Measurements from ENCODE around the gene BCLAF3. TPM values are rescaled to one million over a fixed set of nuclear protein-coding genes. Genes with fewer than 3 reads are reported as not detected.

The BCLAF3 gene
- total RNA-seq, 1 experiment from 2014 or later = 8.1 TPM

DNA sequence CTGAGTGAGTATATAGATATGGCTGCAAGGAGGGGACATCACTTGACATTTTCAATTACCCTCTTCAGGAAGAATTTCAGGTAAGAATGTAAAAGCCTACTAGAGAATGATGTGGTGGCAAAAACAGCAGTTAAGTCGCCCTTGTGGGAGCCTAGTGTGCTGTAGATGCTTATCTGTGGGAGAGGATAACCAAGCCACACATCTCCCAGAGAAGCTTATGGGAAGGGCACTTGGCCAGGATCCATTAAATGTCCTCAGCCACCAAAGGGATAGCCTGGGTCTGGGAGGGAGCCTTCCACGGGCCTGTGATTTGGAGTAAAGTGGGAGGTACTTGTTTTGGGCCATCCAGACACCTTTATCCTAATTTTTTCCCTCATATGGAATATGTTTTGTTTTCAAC, 41.3 kb upstream of the BCLAF3 start (continued):
- TF ChIP-seq, protein P1, sequence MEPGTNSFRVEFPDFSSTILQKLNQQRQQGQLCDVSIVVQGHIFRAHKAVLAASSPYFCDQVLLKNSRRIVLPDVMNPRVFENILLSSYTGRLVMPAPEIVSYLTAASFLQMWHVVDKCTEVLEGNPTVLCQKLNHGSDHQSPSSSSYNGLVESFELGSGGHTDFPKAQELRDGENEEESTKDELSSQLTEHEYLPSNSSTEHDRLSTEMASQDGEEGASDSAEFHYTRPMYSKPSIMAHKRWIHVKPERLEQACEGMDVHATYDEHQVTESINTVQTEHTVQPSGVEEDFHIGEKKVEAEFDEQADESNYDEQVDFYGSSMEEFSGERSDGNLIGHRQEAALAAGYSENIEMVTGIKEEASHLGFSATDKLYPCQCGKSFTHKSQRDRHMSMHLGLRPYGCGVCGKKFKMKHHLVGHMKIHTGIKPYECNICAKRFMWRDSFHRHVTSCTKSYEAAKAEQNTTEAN (CRISPR knock-in tag; IDR thresholded peaks at IDR 0.05) = no peak
- TF ChIP-seq, protein P2, sequence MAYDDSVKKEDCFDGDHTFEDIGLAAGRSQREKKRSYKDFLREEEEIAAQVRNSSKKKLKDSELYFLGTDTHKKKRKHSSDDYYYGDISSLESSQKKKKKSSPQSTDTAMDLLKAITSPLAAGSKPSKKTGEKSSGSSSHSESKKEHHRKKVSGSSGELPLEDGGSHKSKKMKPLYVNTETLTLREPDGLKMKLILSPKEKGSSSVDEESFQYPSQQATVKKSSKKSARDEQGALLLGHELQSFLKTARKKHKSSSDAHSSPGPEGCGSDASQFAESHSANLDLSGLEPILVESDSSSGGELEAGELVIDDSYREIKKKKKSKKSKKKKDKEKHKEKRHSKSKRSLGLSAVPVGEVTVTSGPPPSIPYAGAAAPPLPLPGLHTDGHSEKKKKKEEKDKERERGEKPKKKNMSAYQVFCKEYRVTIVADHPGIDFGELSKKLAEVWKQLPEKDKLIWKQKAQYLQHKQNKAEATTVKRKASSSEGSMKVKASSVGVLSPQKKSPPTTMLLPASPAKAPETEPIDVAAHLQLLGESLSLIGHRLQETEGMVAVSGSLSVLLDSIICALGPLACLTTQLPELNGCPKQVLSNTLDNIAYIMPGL (CRISPR knock-in tag; IDR thresholded peaks at IDR 0.05) = no peak
- TF ChIP-seq, protein P3, sequence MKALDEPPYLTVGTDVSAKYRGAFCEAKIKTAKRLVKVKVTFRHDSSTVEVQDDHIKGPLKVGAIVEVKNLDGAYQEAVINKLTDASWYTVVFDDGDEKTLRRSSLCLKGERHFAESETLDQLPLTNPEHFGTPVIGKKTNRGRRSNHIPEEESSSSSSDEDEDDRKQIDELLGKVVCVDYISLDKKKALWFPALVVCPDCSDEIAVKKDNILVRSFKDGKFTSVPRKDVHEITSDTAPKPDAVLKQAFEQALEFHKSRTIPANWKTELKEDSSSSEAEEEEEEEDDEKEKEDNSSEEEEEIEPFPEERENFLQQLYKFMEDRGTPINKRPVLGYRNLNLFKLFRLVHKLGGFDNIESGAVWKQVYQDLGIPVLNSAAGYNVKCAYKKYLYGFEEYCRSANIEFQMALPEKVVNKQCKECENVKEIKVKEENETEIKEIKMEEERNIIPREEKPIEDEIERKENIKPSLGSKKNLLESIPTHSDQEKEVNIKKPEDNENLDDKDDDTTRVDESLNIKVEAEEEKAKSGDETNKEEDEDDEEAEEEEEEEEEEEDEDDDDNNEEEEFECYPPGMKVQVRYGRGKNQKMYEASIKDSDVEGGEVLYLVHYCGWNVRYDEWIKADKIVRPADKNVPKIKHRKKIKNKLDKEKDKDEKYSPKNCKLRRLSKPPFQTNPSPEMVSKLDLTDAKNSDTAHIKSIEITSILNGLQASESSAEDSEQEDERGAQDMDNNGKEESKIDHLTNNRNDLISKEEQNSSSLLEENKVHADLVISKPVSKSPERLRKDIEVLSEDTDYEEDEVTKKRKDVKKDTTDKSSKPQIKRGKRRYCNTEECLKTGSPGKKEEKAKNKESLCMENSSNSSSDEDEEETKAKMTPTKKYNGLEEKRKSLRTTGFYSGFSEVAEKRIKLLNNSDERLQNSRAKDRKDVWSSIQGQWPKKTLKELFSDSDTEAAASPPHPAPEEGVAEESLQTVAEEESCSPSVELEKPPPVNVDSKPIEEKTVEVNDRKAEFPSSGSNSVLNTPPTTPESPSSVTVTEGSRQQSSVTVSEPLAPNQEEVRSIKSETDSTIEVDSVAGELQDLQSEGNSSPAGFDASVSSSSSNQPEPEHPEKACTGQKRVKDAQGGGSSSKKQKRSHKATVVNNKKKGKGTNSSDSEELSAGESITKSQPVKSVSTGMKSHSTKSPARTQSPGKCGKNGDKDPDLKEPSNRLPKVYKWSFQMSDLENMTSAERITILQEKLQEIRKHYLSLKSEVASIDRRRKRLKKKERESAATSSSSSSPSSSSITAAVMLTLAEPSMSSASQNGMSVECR (CRISPR knock-in tag; IDR thresholded peaks at IDR 0.05; ENCODE audit: borderline replicate concordance) = no peak
- TF ChIP-seq FOXJ3 (CRISPR knock-in tag; IDR thresholded peaks at IDR 0.05; ENCODE audit: borderline replicate concordance) (no peak), SP1 (CRISPR knock-in tag; conservative IDR thresholded peaks at IDR 0.05) (no peak), HMGA2 (CRISPR knock-in tag; IDR thresholded peaks at IDR 0.05) (no peak), ZNF219 (CRISPR knock-in tag; IDR thresholded peaks at IDR 0.05; ENCODE audit: borderline replicate concordance) (no peak), FOXP1 (CRISPR knock-in tag; IDR thresholded peaks at IDR 0.05; ENCODE audit: borderline replicate concordance) (no peak), KAT7 (CRISPR knock-in tag; IDR thresholded peaks at IDR 0.05; ENCODE audit: borderline replicate concordance) (no peak)
- TF ChIP-seq, protein P4, sequence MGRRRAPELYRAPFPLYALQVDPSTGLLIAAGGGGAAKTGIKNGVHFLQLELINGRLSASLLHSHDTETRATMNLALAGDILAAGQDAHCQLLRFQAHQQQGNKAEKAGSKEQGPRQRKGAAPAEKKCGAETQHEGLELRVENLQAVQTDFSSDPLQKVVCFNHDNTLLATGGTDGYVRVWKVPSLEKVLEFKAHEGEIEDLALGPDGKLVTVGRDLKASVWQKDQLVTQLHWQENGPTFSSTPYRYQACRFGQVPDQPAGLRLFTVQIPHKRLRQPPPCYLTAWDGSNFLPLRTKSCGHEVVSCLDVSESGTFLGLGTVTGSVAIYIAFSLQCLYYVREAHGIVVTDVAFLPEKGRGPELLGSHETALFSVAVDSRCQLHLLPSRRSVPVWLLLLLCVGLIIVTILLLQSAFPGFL (CRISPR knock-in tag; IDR thresholded peaks at IDR 0.05; ENCODE audit: borderline replicate concordance) = no peak
- TF ChIP-seq, protein P5, sequence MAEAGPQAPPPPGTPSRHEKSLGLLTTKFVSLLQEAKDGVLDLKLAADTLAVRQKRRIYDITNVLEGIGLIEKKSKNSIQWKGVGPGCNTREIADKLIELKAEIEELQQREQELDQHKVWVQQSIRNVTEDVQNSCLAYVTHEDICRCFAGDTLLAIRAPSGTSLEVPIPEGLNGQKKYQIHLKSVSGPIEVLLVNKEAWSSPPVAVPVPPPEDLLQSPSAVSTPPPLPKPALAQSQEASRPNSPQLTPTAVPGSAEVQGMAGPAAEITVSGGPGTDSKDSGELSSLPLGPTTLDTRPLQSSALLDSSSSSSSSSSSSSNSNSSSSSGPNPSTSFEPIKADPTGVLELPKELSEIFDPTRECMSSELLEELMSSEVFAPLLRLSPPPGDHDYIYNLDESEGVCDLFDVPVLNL (CRISPR knock-in tag; IDR thresholded peaks at IDR 0.05; ENCODE audit: borderline replicate concordance, low read depth) = no peak
- TF ChIP-seq, protein P6, sequence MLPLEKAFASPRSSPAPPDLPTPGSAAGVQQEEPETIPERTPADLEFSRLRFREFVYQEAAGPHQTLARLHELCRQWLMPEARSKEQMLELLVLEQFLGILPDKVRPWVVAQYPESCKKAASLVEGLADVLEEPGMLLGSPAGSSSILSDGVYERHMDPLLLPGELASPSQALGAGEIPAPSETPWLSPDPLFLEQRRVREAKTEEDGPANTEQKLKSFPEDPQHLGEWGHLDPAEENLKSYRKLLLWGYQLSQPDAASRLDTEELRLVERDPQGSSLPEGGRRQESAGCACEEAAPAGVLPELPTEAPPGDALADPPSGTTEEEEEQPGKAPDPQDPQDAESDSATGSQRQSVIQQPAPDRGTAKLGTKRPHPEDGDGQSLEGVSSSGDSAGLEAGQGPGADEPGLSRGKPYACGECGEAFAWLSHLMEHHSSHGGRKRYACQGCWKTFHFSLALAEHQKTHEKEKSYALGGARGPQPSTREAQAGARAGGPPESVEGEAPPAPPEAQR (CRISPR knock-in tag; IDR thresholded peaks at IDR 0.05) = no peak

DNA sequence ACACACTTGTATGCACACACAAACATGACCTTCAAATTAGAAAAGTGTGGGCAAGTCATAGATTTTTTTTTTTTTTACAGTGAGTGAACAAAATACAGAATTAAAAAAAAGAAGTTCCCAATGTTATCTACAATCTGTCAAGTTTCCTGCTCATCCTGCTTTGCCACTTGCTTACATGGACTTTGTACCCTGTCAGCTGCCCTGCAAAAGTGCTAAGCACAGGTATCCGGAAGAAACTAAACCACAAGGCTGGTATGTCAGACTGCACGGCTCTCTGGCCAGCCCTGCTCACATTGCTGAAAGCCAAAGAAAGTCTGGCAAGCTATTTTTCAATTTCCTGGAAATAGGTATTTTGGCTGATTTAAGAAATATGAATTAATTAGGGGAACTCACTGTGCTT, 38.9 kb upstream of the BCLAF3 start:
- ChIA-PET CTCF (no interaction called here), POLR2A (no interaction called here)
- H3K27me3 Mint-ChIP-seq (ENCODE audit: low read depth) = no peaks in the 10 kb centered on the region
- no peak overlapping the region for H3K27ac Mint-ChIP-seq
- DNase-seq (ENCODE audit: low spot score) = no peak
- H3K9me3 Mint-ChIP-seq = no peaks in the 10 kb centered on the region
- TF ChIP-seq KAT7 (CRISPR knock-in tag; IDR thresholded peaks at IDR 0.05; ENCODE audit: borderline replicate concordance) (no peak), PRRX2 (CRISPR knock-in tag; IDR thresholded peaks at IDR 0.05) (no peak), ETV6 (CRISPR knock-in tag; IDR thresholded peaks at IDR 0.05) (no peak), JAZF1 (CRISPR knock-in tag; IDR thresholded peaks at IDR 0.05) (no peak), NFATC4 (CRISPR knock-in tag; IDR thresholded peaks at IDR 0.05) (no peak), MXD4 (CRISPR knock-in tag; IDR thresholded peaks at IDR 0.05; ENCODE audit: borderline replicate concordance) (no peak), EMX1 (CRISPR knock-in tag; IDR thresholded peaks at IDR 0.05) (no peak)
- TF ChIP-seq, protein P7, sequence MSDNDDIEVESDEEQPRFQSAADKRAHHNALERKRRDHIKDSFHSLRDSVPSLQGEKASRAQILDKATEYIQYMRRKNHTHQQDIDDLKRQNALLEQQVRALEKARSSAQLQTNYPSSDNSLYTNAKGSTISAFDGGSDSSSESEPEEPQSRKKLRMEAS (CRISPR knock-in tag; IDR thresholded peaks at IDR 0.05) = no peak
- ATAC-seq = no peak
- H3K36me3 Mint-ChIP-seq = no peaks in the 10 kb centered on the region
- peaks cover 4% of the 10 kb centered on the region for H3K4me1 Mint-ChIP-seq
- no peak overlapping the region for H3K4me3 Mint-ChIP-seq

Measured in WTC11 (cell line).